ENCODE data around the gene EXOC3. TPM values are rescaled to one million over a fixed set of nuclear protein-coding genes. Genes with fewer than 3 reads are reported as not detected.

Gene EXOC3
- total and polyA plus RNA-seq, 2 of the 8 experiments (the other 6 are each of a cell fraction or from before 2014, with no cell fraction given) = 14.4 to 30.0 TPM

DNA sequence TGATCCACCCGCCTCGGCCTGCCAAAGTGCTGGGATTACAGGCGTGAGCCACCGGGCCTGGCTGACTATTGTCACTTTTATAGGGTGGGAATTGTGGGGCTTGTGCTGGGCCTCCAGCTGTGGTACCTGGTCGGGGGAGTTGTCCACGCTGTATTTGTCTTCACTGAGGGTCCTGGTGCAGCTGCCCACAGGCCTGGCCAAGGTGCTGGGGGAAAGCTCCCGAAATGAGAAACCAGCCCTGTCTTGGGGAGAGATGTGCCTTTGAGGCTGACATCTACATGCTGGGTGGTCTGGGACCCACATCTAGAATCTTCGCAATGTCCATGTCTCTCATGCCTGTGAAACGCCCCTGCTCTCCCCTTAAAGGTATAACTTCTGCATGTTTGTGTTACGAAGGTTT is 2.6 kb downstream of the EXOC3 start:
- TF ChIP-seq, protein P1, sequence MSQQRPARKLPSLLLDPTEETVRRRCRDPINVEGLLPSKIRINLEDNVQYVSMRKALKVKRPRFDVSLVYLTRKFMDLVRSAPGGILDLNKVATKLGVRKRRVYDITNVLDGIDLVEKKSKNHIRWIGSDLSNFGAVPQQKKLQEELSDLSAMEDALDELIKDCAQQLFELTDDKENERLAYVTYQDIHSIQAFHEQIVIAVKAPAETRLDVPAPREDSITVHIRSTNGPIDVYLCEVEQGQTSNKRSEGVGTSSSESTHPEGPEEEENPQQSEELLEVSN (IDR thresholded peaks at IDR 0.05) = no peak
- TF ChIP-seq TAF7 (optimal IDR thresholded peaks at IDR 0.05; ENCODE audit: borderline replicate concordance, low read depth, low read length) (no peak), MAFK (IDR thresholded peaks at IDR 0.05; ENCODE audit: low read depth, low read length) (no peak), KDM1A (IDR thresholded peaks at IDR 0.05; ENCODE audit: borderline replicate concordance, low read length) (no peak), POU5F1 (IDR thresholded peaks at IDR 0.05; ENCODE audit: low read depth, low read length) (no peak), POLR2AphosphoS5 (IDR thresholded peaks at IDR 0.05; ENCODE audit: low read depth, low read length) (no peak)
- POLR2A ChIA-PET (ENCODE audit: partially characterized antibody) = interaction anchor here (0.9 to 1.0 kb wide), 2 partner anchors 24 to 27 kb away, joined by 3 to 4 read pairs; no protein-coding TSS in a partner anchor
- Histone ChIP-seq H2BK20ac (ENCODE audit: low read length) (no peak overlapping the region), H2BK12ac (ENCODE audit: low read depth, low read length) (no peak overlapping the region), H3K4me2 (ENCODE audit: insufficient read depth in 1 of 2, low read depth in 2 of 2, low read length in 2 of 2) (no peak overlapping the region), H3K4me1 (replicated peaks in 1 of 4; ENCODE audit: control insufficient read depth in 3 of 4, insufficient read depth in 4 of 4, low read length in 3 of 4) (peaks cover 0 to 12% (median 8%) of the 10 kb centered on the region in 4 experiments; a peak in 5 of 7 replicates), H4K91ac (replicated peaks; ENCODE audit: insufficient read length, low read length) (no peak overlapping the region), H3K27ac (ENCODE audit: low read depth, low read length) (no peak overlapping the region), H3K27me3 (replicated peaks in 1 of 4; ENCODE audit: control insufficient read depth in 3 of 4, extremely low read depth in 1 of 4, insufficient read depth in 3 of 4, low read length in 3 of 4) (peaks cover 0 to 4% (median 0%) of the 10 kb centered on the region in 4 experiments; a peak in 2 of 7 replicates), H4K20me1 (replicated peaks in 1 of 2; ENCODE audit: control insufficient read depth in 1 of 2, insufficient read depth in 2 of 2, low read length in 2 of 2) (peaks cover 2 to 16% of the 10 kb centered on the region in 2 experiments), H3K23me2 (ENCODE audit: low read depth, low read length) (peaks cover 13% of the 10 kb centered on the region; the same call in 1 of the 2 replicates), H2BK120ac (replicated peaks; ENCODE audit: low read depth, low read length) (no peak overlapping the region), H2BK15ac (ENCODE audit: low read length) (no peak overlapping the region), H4K5ac (ENCODE audit: insufficient read length, low read depth, low read length) (no peak overlapping the region), H4K8ac (ENCODE audit: extremely low read depth, insufficient read depth, low read length) (no peak overlapping the region), H3K79me1 (ENCODE audit: low read depth, low read length) (peaks cover 9% of the 10 kb centered on the region; the same call in 1 of the 2 replicates), H2BK5ac (ENCODE audit: low read depth, low read length) (no peak overlapping the region), H3K79me2 (ENCODE audit: control insufficient read depth in 1 of 2, insufficient read depth in 2 of 2, low read length in 2 of 2) (peaks cover 0 to 8% of the 10 kb centered on the region in 2 experiments; a peak in 1 of 4 replicates), H3K9ac (replicated peaks in 1 of 4; ENCODE audit: extremely low read depth in 1 of 4, low read depth in 3 of 4, low read length in 3 of 4) (no peak overlapping the region), H3K56ac (replicated peaks; ENCODE audit: insufficient read length, low read depth, low read length) (no peak overlapping the region), H3K4me3 (ENCODE audit: extremely low read depth in 1 of 4, insufficient read depth in 2 of 4, low read depth in 3 of 4, low read length in 4 of 4) (no peak overlapping the region), H3K23ac (ENCODE audit: insufficient read length) (no peak overlapping the region), H3K9me3 (ENCODE audit: insufficient read depth in 2 of 2, low read depth in 1 of 2, low read length in 1 of 2) (no peaks in the 10 kb centered on the region), H3K18ac (ENCODE audit: extremely low read depth, low read length) (no peak overlapping the region), H3K36me3 (ENCODE audit: control insufficient read depth in 2 of 4, insufficient read depth in 4 of 4, low read length in 3 of 4) (peaks cover 13 to 32% (median 19%) of the 10 kb centered on the region in 4 experiments), H2AK5ac (ENCODE audit: low read depth, low read length) (no peak overlapping the region), H2AFZ (ENCODE audit: low read length) (no peak overlapping the region), H3K14ac (ENCODE audit: insufficient read length) (no peak overlapping the region), H3K4ac (replicated peaks; ENCODE audit: insufficient read length, low read depth, low read length) (no peak overlapping the region)
- DNase-seq (ENCODE audit: low read depth in 1 of 2, low spot score in 2 of 2) = no peak
- 90% methylated on average over 8 of the region's 10 CpGs; no CpG with 5 or more reads in 1 of the 2 experiments for WGBS, 2 experiments (ENCODE audit: extremely low coverage in 1 of 2, insufficient coverage in 1 of 2, insufficient read length in 1 of 2, insufficient replicate concordance in 2 of 2, low coverage in 1 of 2, low lambda C conversion rate in 2 of 2, missing lambda C conversion rate in 1 of 2)
- CTCF ChIA-PET (ENCODE audit: partially characterized antibody) = interaction anchor here (0.6 to 3.0 kb wide), 19 partner anchors 8 to 190 kb away, joined by 3 to 17 read pairs (median 6); no protein-coding TSS in a partner anchor
- no peak for FAIRE-seq
